GM20000 (cell line): ENCODE results near the gene IQCK.

ENCODE experiments used
- DNase-seq: peaks from one replicate; pipeline ENCODE4 v3.0.0; 2012; ENCODE audit warnings: low spot score
- CTCF ChIP-seq: IDR thresholded peaks from 2 replicates; pipeline ENCODE4 v1.5.1; 2012; ENCODE audit warnings: mild to moderate bottlenecking, control low read depth; ENCODE audit errors: extremely low read depth, missing control alignments

IQCK gene

GRCh38 chr16:19691161-19691711, 26.8 kb upstream of the IQCK start:
- DNase-seq = no peak
- no peak for TF ChIP-seq CTCF

- no peak for TF ChIP-seq CTCF
- DNase-seq = no peak
These were observed 23.1 kb upstream of the IQCK start for GRCh38 chr16:19694989-19695388.

- DNase-seq = no peak
These were observed 21.7 kb upstream of the IQCK start for GRCh38 chr16:19696328-19696727.

GRCh38 chr16:19696961-19697360, 21.1 kb upstream of the IQCK start:
- no peak for DNase-seq
- no peak for TF ChIP-seq CTCF

More at GRCh38 chr16:19696328-19696727, 21.7 kb upstream of the IQCK start:
- TF ChIP-seq CTCF = no peak

GRCh38 chr16:19697756-19698318, 20.2 kb upstream of the IQCK start:
- no peak for TF ChIP-seq CTCF
- no peak for DNase-seq

GRCh38 chr16:19698480-19699465, 19.3 kb upstream of the IQCK start:
- no peak for DNase-seq
- no peak for TF ChIP-seq CTCF

- DNase-seq = no peak
- no peak for TF ChIP-seq CTCF
These were observed 18.6 kb upstream of the IQCK start for GRCh38 chr16:19699472-19699871.
